Stimulated activated CD8-positive, alpha-beta memory T cell treated with anti-CD3 and anti-CD28 coated beads, Interleukin-7, amount 100 ng/mL, for 1 hour (primary cell): ENCODE results near the gene TIMP4.
A peak's percentile ranks its signal among the peaks of the same experiment; 100 is the strongest.

Experiments
- DNase-seq, 2 donors: peaks; one replicate each; pipeline ENCODE4 v3.0.0-alpha.2; 2020; ENCODE audit warnings: low read depth in 2 of 2

The TIMP4 gene

GRCh38 chr3:12147049-12147780 lies 11.5 kb downstream of the TIMP4 start:
- no peak for DNase-seq

- DNase-seq: no peak
Observed at GRCh38 chr3:12143949-12144504, 14.7 kb downstream of the TIMP4 start.

- DNase-seq: no peak
Observed at GRCh38 chr3:12142476-12142875, 16.2 kb downstream of the TIMP4 start.

- no peak for DNase-seq
Observed at GRCh38 chr3:12141350-12141749, 17.4 kb downstream of the TIMP4 start.

- DNase-seq: no peak
Observed at GRCh38 chr3:12139111-12139511, 19.6 kb downstream of the TIMP4 start.

- DNase-seq: no peak
Observed at GRCh38 chr3:12138044-12138443, 20.7 kb downstream of the TIMP4 start.

GRCh38 chr3:12136371-12136770 lies 22.3 kb downstream of the TIMP4 start:
- DNase-seq: no peak

GRCh38 chr3:12135029-12135657 lies 23.6 kb downstream of the TIMP4 start:
- peak in 1 of 2 donors; percentile 25 for DNase-seq

GRCh38 chr3:12132881-12133280 lies 25.8 kb downstream of the TIMP4 start:
- DNase-seq: no peak

GRCh38 chr3:12131351-12132090 lies 27.2 kb downstream of the TIMP4 start:
- no peak for DNase-seq

GRCh38 chr3:12127391-12127790 lies 31.3 kb downstream of the TIMP4 start:
- no peak for DNase-seq

- DNase-seq: no peak
Observed at GRCh38 chr3:12125772-12126171, 32.9 kb downstream of the TIMP4 start.

GRCh38 chr3:12121466-12121865 lies 37.2 kb downstream of the TIMP4 start:
- no peak for DNase-seq

GRCh38 chr3:12120374-12121140 lies 38.2 kb downstream of the TIMP4 start:
- DNase-seq: no peak

GRCh38 chr3:12117473-12117872 lies 41.2 kb downstream of the TIMP4 start:
- no peak for DNase-seq

GRCh38 chr3:12116870-12117269 lies 41.8 kb downstream of the TIMP4 start:
- no peak for DNase-seq

GRCh38 chr3:12115849-12116248 lies 42.9 kb downstream of the TIMP4 start:
- DNase-seq: no peak

GRCh38 chr3:12115104-12115503 lies 43.6 kb downstream of the TIMP4 start:
- no peak for DNase-seq

GRCh38 chr3:12114251-12114650 lies 44.5 kb downstream of the TIMP4 start:
- DNase-seq: no peak

- DNase-seq: no peak
Observed at GRCh38 chr3:12107071-12107713, 51.5 kb downstream of the TIMP4 start.
